Panc1 (cell line): Measurements from ENCODE around the gene ALG2.

Source experiments
- CTCF ChIP-seq: fragments of 450-650 bp; IDR thresholded peaks from 2 replicates; pipeline ENCODE4 v1.5.1; 2017; ENCODE audit warnings: mild to moderate bottlenecking
- POLR2AphosphoS5 ChIP-seq: IDR thresholded peaks from 2 replicates; pipeline ENCODE4 v1.6.1; 2012; ENCODE audit warnings: mild to moderate bottlenecking, low read depth, low read length, moderate library complexity
- SIN3A ChIP-seq: IDR thresholded peaks from 2 replicates; pipeline ENCODE4 v1.6.1; 2012; ENCODE audit warnings: low read depth, mild to moderate bottlenecking, low read length, moderate library complexity, borderline replicate concordance; ENCODE audit not compliant: insufficient read depth
- TCF7L2 ChIP-seq: IDR thresholded peaks from 2 replicates; pipeline ENCODE4 v1.6.1; 2011; ENCODE audit warnings: mild to moderate bottlenecking, low read depth, low read length, inconsistent platforms
- TF ChIP-seq, protein P1 (sequence below), 2 experiments: IDR thresholded peaks; 2 replicates each; pipeline ENCODE4 v1.6.1; 2011 to 2012; ENCODE audit warnings: low read depth in 2 of 2, control low read depth in 1 of 2, low read length in 1 of 2, mild to moderate bottlenecking in 1 of 2, moderate library complexity in 1 of 2; ENCODE audit not compliant: insufficient read depth in 1 of 2

- TF ChIP-seq CTCF (no peak), POLR2AphosphoS5 (no peak), SIN3A (no peak), TCF7L2 (no peak)
- TF ChIP-seq, protein P1, sequence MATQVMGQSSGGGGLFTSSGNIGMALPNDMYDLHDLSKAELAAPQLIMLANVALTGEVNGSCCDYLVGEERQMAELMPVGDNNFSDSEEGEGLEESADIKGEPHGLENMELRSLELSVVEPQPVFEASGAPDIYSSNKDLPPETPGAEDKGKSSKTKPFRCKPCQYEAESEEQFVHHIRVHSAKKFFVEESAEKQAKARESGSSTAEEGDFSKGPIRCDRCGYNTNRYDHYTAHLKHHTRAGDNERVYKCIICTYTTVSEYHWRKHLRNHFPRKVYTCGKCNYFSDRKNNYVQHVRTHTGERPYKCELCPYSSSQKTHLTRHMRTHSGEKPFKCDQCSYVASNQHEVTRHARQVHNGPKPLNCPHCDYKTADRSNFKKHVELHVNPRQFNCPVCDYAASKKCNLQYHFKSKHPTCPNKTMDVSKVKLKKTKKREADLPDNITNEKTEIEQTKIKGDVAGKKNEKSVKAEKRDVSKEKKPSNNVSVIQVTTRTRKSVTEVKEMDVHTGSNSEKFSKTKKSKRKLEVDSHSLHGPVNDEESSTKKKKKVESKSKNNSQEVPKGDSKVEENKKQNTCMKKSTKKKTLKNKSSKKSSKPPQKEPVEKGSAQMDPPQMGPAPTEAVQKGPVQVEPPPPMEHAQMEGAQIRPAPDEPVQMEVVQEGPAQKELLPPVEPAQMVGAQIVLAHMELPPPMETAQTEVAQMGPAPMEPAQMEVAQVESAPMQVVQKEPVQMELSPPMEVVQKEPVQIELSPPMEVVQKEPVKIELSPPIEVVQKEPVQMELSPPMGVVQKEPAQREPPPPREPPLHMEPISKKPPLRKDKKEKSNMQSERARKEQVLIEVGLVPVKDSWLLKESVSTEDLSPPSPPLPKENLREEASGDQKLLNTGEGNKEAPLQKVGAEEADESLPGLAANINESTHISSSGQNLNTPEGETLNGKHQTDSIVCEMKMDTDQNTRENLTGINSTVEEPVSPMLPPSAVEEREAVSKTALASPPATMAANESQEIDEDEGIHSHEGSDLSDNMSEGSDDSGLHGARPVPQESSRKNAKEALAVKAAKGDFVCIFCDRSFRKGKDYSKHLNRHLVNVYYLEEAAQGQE (IDR thresholded peaks at IDR 0.05; ENCODE audit: insufficient read depth in 1 of 2, low read depth in 2 of 2, low read length in 1 of 2): no peak
These were observed 8.5 kb upstream of the ALG2 start for GRCh38 chr9:99230206-99230605.
